A204.1 (cell line): ENCODE measurements around the gene RNF167.

ENCODE experiments used
- FAIRE-seq: peaks from 2 replicates; lab custom pipeline; 2012; peaks lifted over from hg19 to GRCh38; lab: Jason Lieb, UNC

Gene RNF167

GRCh38 chr17:4980644-4981216 is 40.7 kb downstream of the RNF167 start:
- no peak for FAIRE-seq

DNA sequence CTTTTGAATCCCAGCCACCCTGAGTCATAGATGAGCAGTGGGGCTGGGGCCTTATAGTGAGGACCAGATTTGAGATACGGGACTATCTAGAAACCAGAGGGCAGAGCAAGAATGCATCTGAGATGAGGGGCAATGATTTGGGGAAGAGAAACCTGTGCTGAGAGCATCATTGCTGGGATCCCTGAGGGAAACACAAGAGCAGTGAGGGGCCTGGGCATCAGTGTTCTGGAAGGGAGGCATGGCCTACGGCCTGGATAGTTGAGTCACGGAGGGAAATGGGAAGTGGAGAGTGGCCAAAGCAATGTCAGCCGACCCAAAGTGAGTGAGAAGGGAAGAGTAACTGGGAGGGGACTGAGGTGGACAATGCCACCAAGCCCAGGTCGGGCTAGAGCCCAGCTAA is 42.2 kb downstream of the RNF167 start:
- FAIRE-seq: no peak

GRCh38 chr17:4986403-4986802 is 46.3 kb downstream of the RNF167 start:
- no peak for FAIRE-seq

DNA sequence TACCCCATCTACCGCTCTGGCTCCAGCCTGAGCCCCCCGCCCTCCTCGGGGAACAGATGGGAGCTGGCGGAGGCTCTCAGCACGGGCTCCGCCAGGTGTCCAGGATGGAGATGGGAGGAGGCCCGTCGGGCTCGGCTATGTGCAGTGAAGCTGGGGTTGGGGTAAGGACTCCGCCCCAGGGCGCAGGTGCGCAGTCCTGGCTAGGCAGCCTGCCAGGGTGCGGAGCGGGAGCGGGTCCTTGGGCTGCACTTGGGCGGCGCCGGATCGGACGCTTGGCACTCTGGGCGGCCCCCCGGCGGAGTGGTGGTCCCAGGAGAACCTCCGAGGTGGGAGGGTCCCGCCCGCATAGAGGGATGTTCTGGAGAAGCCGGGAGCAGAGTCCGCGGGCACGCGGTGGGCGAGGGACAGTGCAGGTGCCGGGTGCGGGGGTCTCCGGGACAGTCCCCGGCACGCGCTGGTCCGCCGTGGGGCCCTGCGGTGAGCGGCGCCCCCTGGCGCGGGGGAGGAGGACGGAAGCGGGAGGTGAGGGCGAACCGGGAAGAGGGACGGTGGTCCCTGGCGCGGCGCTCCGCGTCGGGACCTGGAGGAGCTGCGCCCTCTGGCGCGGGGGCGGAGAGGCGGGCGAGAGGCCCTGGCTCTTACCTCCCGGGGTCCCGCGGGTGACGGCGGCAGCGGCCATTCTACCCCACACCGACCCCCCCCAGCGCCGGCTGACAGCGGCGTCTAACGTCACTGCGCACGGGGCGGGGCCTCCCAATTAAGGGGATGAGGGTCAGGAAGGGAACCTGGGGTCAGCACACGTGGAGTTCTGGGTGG is 47.1 kb downstream of the RNF167 start, which contains the start of gene CAMTA2:
Gene CAMTA2, minus strand, starts transcription at position 725 of the 816 bp plus-strand sequence. CDS start 1,453 bp downstream, outside the sequence.
- no peak for FAIRE-seq

GRCh38 chr17:4987767-4988567 is 47.9 kb downstream of the RNF167 start:
- FAIRE-seq: no peak

DNA sequence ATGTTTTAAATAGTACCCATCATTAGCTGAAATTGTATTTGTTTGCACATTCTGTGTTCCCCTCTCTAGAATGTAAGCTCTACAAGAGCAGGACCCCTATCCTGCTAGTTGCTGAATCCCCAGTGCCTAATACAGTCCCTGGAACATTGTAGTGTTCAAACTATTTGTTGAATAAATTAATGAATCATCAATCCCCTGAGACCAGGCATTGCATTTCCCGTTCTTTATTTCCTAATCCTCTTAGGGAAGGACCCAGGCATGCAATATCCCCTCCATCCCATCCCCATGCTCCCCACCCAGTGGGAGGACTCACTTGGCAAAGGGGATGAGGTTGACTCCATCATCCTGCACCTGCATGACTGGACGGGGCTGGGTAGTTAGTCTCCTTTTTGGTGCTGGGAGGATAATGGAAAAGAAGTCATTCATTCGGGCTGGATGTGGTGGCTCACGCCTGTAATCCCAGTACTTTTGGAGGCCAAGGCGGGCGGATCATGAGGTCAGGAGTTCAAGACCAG is 54.1 kb downstream of the RNF167 start:
- FAIRE-seq: no peak
